MV-4-11 (cell line): Measurements from ENCODE around the gene LAMA3.

Experiments used
- DNase-seq: peaks from one replicate; lab custom pipeline; 2025; lab: John Stamatoyannopoulos, UW

Gene LAMA3

GRCh38 chr18:23668731-23669130 lies 20.5 kb upstream of the LAMA3 start:
- DNase-seq, result no peak

GRCh38 chr18:23669202-23669766 lies 20.0 kb upstream of the LAMA3 start:
- no peak for DNase-seq

DNA sequence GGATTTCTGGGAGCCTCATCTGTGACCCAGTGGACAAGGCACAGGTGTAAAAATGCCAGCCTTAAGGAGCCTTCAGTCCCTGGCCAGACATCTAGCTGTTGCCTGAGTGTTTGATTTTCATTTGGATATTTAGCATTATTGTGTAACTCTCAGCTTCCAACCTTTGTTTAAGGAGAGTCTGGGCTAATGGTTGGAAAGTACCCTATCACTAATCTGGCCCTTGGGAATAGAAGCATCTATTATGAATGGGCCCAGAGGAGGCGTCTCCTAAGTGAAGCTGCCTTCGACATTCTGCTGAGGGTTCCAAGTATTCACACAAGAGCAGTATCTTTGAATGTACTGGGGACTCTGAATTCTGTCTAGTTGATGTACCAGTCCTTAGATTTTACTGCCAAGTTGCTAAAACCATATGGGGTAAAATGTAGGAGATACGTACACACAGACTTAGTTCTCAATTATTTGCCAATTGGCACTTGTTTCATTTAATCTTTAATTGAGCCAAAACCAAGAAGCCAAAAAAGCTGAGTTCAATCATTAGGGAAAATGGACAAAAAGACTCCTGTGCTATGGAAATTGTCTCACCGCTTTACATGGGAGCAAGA lies 19.3 kb upstream of the LAMA3 start:
- no peak for DNase-seq

DNA sequence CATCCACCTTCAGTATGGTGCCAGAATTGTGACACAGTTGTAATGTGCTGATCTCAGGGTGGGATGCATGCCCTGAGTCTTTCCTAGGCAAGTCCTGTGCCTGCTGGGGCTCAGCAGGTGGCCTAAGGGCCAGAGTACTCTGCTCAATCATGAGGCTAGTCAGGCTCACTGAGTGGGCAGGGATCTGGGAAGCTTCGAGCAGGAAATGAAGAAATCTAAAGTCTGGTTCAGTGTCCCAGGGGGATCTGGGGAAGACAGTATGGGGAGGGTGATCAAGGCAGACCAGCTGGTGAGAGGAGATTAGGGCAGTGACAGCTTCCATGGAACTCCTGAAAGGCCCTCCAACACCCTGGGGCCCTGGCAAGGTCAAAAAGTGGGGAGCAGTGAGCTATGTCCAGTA lies 17.7 kb upstream of the LAMA3 start:
- DNase-seq, result no peak

DNA sequence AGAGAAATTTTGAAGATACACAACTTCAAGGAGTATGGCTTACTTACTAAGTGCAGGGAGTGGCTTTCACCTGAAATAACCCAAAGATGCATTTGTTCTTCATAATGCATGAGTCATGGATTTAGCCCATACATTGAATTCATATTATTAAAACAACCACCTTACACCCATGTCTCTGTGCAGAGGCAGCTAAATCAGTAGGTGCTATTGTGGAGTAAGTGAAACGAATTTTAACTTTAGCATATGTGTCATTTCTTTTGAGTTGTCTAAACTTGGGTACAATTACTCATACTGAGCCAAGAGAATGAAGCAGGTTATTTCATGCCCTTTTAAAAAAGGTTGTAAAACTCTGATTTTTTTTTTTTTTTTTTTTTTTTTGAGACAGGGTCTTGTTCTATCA lies 15.5 kb upstream of the LAMA3 start:
- no peak for DNase-seq

DNA sequence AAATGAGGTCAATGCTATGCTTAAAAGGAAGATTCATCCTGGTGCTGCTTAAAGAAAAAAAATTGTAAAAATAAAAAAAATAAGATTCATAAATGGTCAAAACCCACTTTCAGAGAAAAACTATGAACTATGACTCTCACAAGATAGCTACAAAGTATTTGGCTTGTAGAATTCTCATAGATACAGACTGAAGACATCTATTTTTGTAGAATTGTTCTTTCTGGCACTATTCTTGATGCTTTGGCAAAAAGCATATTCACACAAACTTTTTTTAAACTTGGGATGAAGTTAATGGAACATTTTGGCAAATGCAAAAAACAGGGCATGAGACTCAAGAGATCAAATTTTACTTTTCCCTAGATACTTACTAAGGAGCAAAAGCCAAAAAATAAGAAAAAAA lies 14.0 kb upstream of the LAMA3 start:
- no peak for DNase-seq

- DNase-seq, result no peak
These were observed 13.4 kb upstream of the LAMA3 start for GRCh38 chr18:23675896-23676295.

DNA sequence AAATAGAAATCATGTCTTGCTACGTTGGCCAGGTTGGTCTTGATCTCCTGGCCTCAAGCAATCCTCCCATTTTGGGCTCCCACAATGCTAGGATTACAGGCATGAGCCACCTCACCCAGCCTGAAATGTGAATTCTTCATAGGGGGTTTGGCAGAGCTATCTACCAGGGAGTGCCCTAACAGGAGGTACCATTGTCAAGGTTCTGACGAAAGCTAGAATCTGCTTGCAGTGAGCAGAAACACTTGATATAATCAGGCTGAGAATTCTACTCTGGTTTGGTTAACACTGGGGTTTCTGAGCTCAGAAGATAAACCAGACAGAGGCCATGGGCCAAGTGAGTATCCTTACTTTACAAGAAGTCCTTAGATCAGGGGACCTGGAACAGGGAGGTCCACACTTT lies 7.2 kb upstream of the LAMA3 start:
- no peak for DNase-seq

DNA sequence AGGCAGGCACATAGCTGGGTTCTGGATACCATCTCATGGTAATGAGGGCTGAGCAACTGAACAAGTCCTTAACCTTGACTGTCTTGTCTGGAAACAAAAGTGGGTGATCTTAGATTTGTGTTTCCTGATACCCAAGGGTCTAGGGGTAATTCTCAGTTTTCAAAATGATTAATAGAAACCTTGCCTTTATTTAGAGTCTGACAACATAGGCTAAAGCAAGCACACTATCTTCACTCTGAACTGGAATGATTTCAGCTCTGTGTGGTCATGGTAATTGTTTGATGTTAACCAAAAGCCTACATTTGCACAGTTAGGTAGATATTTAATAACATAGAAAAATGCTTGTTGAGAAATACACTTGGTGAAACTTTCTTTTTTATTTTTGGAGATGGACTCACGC lies 6.8 kb upstream of the LAMA3 start:
- DNase-seq, result no peak

DNA sequence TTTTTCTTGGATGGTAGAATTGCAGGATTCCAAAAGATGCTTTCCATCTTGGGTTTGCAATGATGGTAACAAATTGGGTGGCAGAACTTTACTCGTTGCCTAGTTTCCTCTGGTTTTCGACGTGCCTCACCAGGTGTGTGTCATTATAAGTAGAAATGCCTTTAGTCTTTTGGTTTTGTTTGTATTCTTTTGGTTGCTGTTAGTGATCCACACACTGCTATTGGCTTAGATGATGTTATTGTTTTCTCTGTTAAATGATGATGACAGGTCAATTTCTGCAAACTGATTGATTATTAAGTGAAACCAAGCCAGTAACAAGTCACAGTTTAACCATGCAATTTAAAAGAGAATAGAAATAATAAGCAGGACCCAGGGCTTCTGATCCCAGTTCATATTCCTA lies 6.1 kb upstream of the LAMA3 start:
- DNase-seq, result no peak

DNA sequence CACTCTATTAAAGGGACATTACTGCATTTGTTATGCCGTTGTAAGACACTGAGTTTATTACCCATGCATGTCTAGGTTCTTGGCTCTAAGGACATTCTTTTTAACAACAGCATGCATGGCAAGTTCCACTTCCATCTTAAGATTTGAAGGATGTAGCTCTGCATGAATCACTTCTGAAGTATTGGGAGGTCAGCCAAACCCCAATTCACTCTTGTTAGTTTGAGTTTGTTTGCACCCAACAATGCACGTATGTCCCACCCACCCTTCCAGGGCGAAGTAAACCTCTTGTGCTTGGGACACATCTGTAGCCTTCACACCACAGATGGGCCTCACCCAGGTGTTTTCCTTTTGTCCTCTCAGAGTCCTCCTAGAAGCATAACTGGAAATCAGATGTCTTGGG lies 5.6 kb upstream of the LAMA3 start:
- no peak for DNase-seq

DNA sequence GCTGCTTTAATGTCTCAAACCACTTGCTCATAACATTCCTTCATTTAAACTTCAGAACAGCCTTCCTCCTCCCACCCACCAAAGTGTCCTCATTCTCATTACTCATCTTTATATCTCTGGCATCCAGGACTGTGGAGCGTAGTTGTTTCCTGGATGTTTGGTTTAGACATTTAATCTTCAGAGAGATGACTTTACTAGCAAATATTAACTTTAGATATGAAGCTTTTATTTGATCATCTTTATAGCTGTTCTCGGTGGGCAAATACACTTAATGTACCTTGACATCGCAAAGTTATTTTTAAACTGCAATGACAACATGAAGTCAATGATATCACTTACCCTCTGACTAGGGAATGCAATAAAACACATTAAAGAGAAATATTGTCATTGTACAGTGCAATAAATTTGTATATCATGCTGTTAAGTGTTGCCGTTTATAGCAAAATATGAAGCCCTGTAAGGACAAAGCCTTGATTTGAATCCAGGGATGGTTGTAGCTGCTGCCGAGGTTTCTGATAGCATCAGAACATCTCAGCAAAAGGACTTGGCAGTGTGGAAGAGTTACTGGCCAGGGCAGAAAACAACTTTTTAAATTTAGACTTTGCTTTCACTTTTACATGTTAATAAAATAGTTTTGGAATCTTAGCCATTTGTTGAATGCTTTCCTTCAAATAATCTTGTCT lies 4.6 kb upstream of the LAMA3 start:
- DNase-seq, result no peak

- DNase-seq, result no peak
These were observed 725 bp upstream of the LAMA3 start for GRCh38 chr18:23688528-23688927.

DNA sequence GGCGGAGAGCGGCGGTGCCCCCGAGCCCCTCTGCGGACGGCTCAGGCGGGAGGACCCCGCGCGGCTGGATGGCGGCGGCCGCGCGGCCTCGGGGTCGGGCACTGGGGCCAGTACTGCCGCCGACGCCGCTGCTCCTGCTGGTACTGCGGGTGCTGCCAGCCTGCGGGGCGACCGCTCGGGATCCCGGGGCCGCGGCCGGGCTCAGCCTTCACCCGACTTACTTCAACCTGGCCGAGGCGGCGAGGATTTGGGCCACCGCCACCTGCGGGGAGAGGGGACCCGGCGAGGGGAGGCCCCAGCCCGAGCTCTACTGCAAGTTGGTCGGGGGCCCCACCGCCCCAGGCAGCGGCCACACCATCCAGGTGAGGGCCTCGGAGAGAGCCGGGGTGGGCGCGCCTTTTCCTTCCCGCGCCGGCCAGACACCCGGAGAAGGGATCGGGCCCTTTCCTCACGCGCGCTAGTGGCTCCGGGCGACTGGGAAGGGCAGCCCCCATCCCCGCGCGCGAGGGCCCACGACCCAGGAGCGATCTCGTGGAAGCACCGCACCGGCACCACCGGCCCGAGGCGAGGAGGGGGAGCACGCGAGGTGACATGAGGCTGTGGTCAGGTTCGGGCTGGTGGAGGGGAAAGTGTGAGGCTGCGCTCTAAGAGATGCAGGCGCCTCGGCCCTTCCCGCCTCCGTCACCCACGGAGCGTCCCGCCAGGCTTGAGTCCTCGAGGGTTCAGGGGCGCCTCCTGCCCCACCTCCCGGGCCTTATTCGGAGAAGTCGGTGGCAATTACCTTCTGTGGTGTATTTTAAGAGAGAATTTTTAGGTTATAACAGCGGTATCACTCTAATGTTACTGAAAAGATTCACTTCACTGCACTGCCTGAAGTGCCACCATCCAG lies 607 bp downstream of the LAMA3 start:
- no peak for DNase-seq

- no peak for DNase-seq
These were observed 1.3 kb downstream of the LAMA3 start for GRCh38 chr18:23690505-23691068.

DNA sequence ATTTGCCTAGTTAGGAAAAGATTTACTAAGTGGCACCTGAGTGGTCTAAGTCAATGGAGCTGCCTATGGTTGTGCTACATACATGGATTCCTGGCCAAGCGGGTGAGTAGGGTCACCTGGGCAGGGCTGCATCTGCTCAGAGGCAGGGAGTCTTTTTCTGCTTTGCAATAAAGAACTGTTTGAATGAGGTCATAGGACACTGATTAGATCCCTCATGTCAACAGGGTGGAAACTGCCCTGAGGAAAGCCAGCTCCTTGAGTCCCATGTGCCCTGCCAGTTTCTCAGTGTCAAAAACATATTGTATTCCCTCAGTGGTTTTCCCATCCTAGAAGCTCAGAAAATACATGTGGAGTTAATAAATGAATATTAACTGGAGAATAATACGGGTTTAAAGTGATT lies 4.6 kb downstream of the LAMA3 start:
- no peak for DNase-seq

GRCh38 chr18:23694637-23695430 lies 5.6 kb downstream of the LAMA3 start:
- DNase-seq, result no peak

- peak; percentile 53 for DNase-seq
These were observed 11.8 kb downstream of the LAMA3 start for GRCh38 chr18:23701017-23701416.

- DNase-seq, result no peak
These were observed 12.4 kb downstream of the LAMA3 start for GRCh38 chr18:23701544-23702064.

DNA sequence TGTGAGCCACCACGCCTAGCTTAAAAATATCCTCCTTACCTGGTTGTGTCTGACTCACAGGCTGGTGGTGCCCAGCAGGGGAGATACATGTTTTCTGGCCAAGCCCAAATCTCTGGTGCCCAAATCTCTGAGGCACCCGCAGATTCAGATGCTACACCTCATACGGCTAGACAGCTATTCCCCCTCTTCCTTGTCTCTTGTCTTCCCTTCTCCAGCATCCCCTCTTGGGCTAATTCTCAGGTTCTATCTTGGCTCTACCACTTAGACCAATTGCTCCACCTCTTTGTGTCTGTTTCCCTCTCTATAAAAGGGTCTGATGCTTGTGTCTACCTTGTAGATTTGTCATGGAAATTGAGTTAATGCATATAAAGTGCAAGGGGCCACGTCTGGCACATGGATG lies 13.4 kb downstream of the LAMA3 start:
- DNase-seq, result no peak
